HG03060 (cell line): ENCODE results near the gene YAP1.

ENCODE experiments used
- ATAC-seq: cut with Tn5 transposase; IDR thresholded peaks from one replicate; pipeline ENCODE4 v1.9.1; 2021; ENCODE audit warnings: low read depth, moderate number of reproducible peaks; ENCODE audit not compliant: unreplicated experiment

Gene YAP1

GRCh38 chr11:102268083-102268984 is 158.1 kb downstream of the YAP1 start:
- peak; percentile 95 for ATAC-seq

DNA sequence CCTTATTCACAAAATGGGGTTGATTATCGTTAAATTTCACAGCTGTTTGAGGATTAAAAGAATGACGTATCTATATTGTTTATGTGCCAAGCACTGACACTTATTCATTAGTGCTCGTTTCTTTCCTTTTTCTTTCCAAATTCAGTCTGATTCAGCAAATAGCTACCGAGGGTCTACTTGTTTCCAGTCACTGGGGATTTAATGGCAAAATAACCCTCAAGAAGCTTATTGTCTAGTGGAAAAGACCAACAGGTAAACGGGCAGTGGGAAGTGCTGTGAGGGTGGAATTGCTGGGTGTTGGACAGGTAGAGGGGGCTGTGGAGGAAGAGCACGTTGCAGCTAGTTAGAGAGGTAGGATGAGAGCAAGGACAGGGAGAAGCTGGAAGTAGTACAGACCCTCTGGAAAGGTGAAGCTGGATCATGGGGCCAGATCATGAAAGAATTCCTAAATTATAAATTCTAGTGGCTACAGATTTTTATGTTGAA is 158.8 kb downstream of the YAP1 start:
- no peak for ATAC-seq

DNA sequence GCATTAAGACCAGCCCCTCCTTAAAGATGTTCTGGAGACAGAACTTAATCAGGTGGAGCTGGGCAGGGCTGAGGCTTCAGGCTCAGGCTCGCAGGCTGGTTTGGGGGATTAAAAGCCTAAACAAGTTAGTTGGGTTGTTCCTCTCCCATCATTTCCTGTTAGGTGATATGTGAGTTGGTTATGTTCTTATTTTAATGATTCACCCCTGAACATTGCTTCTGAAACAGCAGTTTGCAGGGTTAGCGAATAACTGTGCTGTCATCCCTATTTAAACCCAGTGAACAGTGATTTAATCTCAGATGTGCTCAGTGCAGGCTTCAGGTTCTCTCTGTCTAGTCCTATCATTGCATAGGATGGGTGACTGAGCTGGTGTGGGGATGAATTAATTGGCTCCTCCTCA is 159.7 kb downstream of the YAP1 start:
- ATAC-seq, result no peak

DNA sequence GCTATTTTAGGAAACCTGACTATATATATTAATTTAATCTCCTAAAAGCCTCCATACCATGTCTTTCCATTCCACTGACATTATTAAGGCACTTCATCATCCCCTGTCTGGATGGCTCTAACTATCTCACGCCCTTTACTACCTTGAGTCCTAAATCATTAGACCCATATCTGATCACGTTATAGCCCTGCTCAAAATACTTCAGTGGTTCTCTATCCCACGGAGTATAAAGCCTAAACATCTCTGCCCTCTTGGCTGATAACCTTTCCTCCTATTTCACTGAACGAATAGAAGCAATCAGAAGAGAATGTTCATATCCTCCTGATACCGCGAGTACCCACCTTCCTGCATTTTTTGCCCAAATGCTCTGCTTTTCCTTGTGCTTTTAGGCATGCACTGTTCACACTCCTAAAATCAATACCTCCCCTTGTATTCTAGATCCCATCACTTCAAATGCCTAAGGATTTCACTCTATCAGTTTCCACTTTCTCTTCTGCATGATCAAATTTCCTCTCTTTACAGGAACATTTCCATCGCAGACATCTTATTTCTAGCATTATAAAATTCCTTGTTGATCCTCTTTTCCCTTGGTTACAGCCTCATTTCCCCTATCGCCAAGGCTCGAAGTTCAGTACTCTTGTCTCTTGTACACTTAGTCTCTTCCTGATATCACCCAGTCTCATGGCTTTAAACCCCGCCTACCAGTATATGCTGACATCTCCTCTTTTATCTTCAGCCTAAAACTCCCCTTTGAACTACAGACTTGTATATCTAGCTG is 162.0 kb downstream of the YAP1 start:
- no peak for ATAC-seq

DNA sequence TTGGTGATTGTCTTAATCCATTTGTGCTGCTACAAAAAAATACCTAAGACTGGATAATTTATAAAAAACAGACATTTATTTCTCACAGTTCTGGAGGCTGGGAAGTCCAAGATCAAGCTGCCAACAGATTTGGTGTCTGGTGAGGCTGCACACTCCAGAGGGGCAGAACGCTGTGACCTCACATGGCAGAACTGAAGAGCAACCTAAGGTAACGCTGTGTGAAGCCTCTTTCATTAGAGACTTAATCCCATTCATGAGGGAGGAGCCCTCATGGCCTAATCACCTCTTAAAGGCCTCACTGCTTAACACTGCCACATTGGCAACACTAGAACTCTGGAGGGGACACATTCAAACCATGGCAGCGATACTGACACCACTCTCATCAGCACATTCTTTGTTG is 164.4 kb downstream of the YAP1 start:
- ATAC-seq, result no peak

- no peak for ATAC-seq
These were observed 166.1 kb downstream of the YAP1 start for GRCh38 chr11:102276362-102276761.

GRCh38 chr11:102276783-102277182 is 166.5 kb downstream of the YAP1 start:
- ATAC-seq, result no peak

DNA sequence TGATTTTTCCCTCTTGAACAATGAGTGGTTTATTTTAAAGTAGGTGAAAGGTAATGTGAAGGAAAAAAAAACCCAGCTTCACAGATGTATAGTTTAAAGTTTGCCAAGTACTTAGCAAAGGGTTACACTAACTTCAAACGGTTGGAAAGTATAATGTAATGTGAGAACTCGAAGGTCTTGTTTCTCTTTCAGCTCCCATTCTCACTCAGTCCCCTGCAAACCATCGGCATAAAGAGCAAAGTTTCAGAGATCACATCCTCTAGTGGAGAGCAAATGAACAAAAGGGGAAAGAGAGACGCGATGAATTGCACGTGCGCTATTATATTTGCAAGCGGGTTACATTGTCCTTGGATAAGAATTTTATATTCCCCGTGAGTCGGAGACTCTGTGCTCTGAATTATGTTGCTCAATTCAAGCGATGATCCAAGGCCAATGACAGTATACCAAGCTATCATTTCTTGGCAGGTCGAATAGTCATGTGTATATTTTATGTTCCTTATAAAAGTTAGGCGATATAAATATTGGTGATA is 169.5 kb downstream of the YAP1 start:
- ATAC-seq, result no peak

DNA sequence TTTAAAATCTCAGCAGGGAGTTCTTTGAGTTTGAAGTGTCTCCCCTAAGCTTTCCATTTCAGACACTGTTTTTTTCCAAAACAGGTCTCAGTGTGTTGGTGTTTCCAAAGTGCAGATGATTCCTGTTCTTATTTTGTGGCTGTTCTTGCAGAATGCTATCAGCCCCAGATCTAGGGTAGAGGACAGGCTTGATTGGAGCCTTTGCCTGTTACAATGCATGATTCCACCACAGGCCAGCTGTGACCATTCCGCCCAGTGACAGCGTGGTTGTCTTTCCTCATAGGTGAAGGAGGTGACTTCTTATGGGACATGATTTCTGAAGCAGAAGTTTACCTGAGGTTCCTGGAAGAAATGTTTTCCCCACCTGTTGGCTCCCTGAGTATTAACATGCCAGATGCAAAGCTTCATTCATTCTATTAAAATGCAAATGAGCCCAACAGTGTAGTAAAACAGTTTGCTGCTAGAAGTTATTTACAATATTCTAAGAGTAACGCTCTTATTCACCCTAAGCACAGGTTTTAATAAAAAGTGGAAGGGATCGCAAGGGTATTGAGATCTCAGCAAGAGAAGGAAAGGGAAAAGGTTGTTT is 170.1 kb downstream of the YAP1 start:
- no peak for ATAC-seq
